ENCODE results near the gene THBD.
"Not testable (repeated sequence)": the region's sequence is repeated elsewhere in the genome, so short reads cannot be mapped to it uniquely, and the experiment has no call there.

THBD gene

DNA sequence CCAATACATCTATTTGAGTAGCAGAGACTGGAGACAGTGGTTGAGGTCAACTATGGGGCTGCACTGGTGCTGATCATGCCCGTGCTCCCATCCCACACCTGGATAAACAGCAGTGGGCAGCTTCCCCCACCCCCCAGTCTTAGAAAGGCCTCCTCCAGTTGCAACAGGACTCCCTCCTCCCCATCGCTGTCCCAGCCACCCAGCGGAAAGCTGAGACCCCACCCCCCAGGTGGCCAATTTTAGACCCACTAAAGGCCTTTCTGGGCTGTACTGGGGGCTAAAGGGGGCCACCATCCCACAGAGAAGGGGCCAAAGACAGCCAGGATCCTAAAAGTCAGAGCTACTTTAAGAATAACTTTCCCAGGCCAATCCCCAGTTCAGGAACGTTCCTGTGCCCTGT is 15.6 kb downstream of the THBD start:
- no peak for DNase-seq

DNA sequence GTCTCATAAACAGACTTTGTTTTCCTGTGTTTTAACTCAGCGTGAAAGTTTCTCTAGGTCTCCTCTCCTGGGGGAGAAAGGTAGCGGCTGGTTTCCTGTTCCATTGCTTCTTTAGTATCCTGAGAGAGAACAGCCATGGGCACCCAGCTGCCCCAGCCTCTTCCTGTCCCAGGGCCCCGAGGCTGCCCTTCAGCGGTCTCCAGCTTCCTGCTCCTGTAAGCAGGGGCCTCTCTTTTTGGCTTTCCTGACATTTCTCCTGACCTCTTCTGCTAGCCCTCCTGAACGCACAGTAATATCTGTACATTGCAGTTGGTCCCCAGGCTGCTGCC is 16.8 kb downstream of the THBD start:
- DNase-seq: no peak

DNA sequence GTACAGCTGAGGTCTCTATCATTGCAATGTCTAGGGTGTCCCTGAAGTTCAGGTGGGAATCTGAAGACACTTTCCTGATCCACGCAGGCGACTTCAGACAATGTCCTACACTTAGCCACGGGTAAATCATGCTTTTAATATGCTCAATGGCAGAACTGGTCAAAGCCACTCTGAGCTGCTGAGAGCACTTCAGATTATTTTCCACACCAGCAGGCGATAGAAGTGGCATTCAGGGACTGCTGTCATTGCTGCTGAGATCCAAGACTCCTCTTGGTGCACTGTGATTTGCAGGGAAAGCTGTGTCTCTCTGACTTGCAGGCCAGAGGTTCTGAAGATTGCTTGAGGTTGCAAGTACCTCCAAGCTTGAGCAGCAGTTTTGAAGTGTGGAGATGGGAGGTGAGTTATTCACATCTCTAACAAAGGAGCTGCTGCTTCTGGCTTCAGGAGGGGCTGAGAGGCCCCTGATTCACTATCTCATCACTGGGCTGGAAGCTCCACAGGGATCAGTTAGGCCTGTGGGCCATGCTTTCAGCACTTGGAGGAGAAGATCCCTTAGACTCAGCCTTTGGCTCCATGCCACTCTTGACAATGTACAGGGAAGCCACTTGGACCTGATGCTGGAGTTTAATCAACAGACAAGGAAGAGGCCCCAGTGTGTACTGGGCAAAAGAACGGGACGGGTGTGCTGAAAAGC is 17.3 kb downstream of the THBD start:
- DNase-seq: no peak

DNA sequence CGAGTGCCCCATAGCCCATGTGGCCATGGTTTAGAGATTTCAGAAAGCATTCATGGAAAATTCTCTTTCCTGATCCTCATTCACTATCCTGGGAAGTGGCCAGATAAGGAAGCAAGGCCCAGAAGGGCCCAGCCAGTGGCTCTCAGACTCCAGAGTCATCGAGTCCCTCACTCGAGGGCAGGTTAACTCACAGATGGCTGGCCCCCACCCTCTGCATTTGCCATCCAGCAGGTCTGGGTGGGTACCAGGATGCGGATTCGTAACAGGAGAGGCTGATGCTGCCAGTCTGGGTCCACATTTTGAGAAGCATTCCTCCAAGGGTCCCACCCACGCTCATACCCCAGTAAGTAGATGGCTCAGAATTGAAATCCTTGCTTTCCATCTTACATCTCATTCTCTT is 18.1 kb downstream of the THBD start:
- DNase-seq: no peak

DNA sequence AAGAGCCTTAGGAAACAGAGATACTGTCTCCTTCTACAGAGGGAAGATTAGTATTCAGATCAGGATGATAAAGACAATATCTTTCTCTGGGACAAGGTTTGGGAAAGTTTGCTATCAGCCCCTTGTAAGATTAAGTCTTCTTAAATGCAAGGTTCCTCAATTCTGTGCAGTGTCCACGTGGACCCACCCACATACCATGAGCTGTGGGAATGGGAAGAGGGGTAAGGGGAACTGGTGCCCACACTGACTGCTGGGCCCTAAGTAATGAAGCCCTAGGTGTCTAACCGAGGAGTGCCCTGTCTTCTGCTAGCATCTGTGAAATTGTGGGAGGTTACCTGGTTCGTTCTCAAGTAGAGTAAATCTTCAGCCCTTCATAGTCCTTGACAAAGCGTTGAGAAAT is 20.1 kb downstream of the THBD start:
- no peak for DNase-seq

DNA sequence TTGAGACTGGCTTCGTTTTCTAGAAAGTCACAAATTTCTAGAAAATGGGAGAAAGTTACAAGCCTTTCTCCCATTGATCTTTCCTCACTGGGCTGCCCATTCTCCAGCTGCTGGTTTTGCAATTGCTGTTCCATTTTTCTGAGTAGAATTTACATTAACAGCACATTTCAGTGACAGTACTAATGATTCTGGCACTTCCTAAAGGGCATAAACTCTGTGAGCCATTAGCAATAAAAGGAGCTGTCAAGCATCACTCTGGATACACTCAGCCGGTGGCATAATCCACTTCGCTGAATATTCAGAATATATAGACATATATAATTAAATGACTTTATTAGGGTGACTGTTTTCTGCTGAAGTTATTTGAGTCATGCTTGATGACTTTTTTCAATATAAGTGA is 21.1 kb downstream of the THBD start:
- DNase-seq: no peak

DNA sequence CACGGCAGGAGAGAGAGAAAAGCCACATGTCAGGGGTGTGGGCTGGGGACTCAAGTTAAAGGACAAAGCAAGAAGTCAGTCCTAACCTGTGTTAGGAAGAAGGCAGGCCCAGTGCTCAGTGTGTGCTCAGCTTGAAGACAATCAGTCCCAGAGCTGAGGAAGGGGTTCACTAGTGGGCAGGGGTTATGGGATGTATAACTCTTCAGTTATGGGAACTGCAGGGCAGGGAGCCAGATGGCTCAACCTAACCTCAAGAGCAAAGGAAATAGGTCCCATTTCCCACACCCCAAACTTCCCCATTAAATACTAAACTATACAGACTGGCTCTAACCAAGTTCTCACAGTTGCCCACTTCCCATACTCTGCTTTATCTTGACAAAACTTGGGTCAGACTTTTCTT is 21.8 kb downstream of the THBD start:
- DNase-seq: no peak

DNA sequence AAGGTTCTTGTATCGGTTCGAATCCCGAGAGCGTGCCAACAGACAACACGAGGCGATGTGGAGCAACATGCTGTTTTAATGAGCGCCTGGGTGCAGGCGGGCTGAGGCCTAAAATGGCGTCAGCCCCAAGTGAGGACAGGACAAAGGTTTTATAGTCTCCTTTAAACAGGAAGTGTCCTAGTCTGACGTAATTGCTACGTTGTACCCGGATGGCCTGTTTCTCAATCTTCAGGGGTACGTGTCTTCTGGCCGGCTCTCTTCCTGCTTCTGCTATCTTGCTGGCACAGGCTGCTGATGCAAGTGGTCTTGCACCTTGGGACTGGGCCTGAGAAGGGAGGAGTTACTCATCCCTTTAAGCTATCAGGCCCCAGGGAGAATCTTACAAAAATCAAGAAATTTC is 24.0 kb downstream of the THBD start:
- not testable (repeated sequence) for DNase-seq

DNA sequence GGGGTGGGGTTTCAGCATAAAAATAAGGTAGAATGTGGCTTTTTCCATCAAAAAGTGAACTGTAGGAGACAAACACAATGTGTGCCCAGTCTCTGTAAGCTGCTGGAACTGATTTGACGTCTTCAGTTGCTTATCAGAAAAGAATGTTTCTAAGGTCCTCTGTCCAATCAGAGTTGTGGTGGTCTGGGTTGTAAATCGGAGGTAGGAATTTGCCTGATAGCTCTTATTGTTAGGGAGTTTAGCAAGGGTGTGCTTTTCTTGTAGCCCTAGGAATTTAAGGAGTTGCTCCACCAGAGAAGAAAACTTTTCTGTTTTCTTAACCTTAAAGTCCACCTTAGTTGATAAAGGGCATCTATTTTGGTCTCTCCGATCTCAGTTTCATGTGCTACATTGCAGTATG is 24.8 kb downstream of the THBD start:
- no peak for DNase-seq

DNA sequence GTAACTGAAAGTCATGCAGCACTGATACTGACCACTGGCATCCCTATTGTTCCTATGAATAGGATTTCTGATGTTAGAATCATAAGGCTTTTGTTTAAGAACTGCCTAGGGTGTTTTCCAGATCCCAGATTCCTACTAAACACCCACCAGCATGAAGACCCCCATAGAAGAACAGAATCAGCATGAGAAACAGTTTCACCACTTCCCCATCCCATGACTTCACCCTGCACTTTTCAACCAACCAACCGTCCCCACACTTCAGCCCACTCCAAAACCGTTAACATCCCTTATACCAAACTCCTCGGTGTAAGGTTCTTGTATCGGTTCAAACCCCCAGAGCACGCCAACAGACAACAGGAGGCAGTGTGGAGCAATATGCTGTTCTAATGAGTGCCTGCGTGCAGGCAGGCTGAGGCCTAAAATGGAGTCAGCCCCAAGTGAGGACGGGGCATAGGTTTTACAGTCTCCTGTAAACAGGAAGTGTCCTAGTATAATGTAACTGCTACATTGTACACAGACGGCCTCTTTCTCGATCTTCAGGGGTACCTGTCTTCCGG is 25.8 kb downstream of the THBD start:
- no peak for DNase-seq

DNA sequence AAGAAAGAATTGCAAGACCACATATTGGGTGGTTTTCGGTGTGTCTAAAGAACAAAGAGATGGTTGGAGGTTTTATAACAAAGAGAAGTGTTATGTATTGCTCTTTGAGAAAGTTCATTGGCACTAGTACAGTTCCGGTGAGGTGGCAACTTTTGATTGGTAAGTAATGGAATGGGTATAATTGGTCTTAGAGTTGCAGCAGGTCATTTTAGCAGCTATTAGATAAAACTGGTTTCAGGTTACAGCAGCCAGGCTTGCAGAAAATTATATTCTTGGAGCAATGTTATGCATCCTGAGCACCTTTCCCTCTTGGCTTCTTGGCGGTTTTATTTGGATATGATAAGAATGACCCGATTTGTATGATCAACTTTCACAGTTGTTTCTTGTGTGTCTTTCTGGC is 26.6 kb downstream of the THBD start:
- no peak for DNase-seq

DNA sequence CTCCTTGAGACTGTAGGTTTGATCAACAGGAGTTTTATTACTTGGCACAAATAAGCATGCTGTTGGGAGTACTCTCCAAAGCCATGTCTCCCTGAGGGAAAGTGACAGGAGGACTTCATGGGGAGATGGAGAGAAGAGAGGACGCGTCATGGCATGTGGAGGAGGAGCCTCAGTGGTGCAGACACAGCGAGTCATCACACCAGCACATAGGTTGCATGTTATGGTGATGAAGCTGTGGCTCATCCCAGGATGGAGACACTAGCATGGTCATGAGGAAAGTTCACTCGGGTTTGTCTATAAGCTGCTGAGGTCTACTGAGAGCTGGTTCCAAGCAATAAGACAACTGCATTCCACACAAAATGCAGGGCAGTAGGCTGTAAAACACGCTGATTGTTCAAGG is 27.5 kb downstream of the THBD start:
- DNase-seq: no peak

DNA sequence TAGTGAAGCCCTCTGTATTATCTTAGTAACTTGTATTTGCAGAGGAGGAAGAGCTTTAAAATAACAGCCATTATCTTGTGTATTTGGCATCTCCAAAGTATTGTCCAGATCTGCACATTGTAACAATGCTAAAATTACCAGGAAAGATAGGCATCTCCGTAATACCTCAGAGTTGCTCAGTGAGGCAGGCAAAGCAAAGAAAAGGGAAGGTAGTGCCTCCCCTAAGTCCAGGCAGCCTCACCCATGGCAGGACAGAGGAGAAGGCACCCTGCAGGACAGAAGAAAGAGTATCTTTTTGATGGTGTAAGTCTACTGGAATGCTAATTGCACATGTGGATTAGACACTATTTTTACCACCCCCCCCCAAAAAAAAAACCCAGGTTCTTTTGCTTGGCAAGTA is 27.9 kb downstream of the THBD start:
- DNase-seq: no peak

DNA sequence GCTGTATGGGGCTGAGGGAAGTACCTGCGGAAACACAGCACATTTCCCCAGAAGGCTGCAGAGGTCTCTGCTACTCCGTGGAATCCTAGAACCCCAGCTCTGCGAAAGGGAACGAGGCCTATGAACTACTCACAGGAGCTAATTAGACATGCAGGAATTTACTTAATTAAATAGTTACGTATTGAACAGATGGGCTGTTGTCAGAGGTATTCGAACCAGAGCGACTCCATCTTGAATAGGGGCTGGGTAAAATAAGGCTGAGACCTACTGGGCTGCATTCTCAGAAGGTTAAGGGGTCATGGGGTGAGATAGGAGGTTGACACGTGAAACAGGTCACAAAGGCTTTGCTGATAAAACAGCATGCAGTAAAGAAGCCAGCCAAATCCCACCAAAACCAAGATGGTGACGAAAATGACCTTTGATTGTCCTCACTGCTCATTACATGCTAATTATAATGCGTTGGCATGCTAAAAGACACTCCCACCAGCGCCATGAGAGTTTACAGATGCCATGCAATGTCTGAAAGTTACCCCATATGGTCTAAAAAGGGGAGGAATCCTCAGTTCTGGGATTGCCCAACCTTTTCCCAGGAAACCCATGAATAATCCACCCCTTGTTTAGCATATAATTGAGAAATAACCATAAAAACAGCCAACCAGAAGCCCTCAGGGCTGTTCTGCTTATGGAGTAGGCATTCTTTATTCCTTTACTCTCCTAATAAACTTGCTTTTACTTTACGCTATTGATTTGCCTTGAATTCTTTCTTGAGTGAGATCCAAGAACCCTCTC is 29.0 kb downstream of the THBD start:
- no peak for DNase-seq

DNA sequence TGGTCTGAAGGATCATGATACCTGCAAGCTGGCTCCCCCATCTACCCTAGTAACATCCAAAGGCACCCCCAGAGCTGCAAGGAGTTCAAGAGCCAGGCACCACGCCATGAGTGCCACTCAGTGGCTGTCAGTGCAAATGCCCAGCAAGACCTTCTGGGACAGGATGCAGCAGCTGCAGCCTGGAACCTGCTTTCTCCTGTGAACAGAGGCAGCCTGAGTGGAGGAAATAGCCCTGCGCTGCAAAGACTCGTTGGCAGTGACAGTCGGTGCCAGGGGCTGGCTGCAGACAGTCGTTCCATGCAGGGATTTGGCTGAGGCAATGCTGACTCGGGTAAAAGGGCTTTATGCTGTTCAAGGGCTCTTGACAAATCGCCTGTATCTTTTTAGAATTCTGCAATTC is 30.1 kb downstream of the THBD start:
- DNase-seq: no peak

DNA sequence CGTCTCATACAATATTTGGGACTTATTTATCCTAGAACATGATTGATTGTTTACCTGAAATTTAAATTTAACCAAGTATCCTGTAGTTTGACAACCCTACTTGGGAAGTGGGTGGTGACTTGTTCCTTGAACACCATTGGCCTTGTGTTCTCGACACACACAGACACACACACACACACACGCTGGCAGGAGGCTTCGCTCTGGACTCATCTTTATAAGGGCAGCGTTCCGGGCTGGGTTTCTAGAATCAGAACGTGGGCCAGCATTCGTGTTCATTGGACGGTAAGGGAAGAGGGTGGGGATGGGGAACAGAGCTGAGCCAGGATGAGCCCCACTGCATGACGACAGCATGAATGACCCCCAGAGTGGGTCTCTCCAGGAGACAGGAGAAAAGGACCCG is 30.5 kb downstream of the THBD start:
- no peak for DNase-seq

DNA sequence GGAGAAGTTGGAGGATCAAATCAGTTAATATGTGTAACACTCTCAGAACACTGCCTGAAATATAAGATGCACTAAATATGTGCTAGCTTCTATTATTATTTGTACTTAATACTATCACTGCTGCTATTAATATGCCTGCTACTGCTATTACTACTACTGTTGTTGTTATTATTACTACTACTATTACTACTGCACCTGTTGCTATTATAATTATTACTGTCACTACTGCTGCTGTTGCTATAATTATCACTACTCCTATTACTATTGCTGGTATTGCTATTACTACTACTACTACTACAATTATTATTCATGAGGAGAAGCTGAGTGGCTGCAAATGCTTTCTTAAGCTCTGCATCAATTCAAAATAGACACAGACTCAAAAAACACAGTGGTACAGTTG is 31.0 kb downstream of the THBD start:
- DNase-seq: no peak

DNA sequence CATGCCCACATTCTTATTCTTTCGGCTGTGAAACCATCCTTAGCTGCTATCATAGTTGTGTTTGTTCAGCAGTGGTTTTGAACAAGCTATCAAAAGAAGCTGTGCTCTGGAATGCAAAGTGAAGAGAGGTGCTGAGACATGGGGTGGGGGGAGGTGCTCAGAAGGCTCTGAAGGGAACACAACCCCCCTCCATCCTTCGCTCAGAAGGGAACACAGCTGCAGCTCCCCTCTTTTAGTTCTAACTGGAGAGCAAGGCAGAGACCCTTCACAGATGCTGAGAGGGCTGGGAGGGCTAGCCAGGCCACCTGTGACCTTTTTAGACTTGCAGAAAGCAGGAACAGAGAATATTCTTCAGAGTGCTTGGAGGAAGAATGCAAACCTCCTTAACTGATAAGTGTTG is 32.0 kb downstream of the THBD start:
- DNase-seq: no peak

DNA sequence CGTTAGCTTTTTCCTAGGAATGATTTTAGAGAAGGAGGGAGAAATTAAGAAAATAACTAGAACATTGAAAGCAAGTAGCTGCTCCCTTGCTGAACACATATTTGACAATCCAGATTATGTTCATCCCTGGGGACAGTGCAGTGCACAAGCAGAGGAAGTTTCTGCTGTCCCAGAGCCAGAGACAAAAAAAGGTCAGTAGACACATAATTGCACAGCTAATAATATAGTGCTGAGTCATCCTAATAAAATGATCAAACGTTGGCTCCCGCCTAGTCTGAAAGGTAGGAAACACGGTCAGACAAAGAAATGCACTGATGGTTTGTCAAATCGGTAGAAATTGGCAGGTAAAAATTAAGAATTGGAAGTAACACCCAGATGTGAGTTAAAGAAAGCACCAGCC is 36.0 kb downstream of the THBD start:
- DNase-seq: no peak

DNA sequence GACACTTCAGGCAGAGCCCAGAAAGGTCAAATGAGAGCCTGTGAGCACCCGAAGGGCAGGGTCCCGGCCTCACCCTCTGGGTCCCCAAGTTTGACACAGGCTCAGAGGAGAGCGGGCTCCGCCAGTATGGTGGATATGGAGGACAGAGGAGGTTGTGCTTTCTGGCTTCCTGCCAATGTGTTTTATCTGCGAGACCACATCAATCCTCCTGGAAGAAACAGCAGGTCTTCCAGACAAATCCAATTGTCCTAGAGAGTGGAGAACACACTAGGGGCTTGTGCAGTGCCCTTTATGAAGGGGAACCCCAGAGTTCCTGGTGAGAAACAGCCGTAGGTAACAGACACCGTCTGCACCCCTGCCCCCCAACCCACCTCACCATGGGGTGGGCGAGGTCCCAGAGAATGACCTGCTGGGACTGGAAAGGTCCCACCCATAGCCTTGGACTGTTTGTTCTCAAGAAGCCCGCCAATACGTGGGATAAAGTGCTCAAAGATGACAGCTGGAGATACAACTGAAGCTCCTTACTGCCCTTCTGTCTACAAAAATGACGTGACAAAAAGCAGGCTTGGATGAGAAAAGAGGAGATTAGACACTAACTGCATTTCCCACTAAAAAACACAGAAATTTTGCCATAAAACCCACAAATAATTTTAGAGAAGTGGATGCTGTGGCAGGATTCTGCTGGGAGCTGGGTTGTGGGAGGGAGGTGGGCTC is 38.3 kb downstream of the THBD start:
- no peak for DNase-seq

DNA sequence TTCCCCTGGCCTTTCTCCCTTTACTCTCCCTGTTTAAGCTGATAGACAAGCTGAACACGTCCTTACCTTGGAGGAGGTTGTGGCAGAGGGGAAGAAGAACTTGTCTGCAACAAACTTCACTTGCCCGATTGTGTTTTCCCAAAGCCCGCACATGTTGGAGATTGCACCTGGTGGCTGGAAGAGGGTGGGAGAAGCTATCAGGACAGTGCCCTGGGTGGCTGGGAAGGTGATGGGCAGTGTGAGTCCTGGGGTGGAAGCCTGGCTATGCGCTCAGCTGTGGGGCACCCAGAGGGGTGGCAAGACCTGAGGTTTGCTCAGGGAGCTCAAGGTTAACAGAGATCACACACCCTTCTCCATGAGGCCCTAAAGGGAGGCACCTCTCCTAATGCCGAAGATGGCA is 39.4 kb downstream of the THBD start:
- no peak for DNase-seq

DNA sequence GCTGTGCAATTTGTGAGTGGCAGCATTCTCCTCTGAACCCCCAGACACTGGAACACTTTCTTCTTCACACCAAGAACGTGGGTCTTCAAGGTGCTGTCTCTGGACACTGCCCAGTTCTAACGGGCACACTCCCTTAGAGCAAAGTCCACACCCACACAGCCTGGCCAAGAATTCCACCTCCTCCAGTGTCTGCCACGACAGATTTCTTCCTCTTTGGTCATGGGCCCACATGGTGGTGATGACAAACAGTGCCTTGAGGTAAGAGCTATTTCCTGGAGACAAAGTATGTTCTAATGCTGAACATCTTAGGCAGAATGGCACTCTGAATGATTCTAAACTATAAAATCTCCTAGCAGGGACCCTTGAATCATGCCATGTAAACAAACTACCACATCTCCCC is 39.8 kb downstream of the THBD start:
- no peak for DNase-seq

DNA sequence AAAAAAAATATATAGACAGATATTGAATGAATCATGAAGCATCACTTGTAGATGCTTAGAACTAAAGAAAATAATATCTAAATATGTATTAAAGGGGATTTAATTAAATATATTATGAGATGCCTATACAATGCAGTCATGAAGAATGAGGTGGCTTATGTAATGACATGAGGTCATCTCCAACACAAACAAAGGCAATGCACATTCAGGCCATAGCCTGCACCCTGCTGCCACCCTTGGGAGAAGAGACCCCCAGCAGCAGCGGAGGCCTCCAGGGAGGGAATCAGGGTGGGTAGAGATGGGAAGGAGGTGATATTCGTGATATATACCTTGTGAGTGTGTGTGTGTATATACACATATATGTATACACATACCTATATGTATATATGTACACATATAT is 40.8 kb downstream of the THBD start:
- DNase-seq: no peak

Data from stimulated activated CD4-positive, alpha-beta T cell treated with anti-CD3 and anti-CD28 coated beads, Interleukin-4, amount 100 ng/mL, for 1 hour (primary cell).